ENCODE measurements around the gene FMN1. TPM values are rescaled to one million over a fixed set of nuclear protein-coding genes. Genes with fewer than 3 reads are reported as not detected.

The FMN1 gene
- total RNA-seq, 4 donors from 2014 or later, result 12.6 to 52.2 (median 20.1) TPM

DNA sequence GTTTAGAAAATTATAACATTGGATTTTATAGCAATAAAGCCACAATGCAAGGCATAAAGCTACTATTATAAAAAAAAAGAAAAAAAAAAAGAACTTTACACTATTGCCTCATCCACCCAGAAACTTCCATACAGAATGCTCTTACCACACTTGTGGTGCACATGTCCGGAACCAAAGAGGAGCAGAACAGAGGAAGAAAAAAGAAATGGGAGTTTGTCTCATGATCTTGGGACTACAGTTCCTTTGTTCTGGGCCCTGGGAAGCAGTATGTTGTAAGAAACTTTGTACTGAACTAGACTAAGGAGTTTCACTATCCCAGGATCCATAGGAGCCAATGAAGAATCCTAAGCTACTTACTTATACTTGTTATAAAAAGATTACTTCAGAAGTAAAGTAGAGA is 36.1 kb downstream of the FMN1 start:
- TF ChIP-seq POLR2A (IDR thresholded peaks at IDR 0.05), result no peak
- TF ChIP-seq, protein P1, sequence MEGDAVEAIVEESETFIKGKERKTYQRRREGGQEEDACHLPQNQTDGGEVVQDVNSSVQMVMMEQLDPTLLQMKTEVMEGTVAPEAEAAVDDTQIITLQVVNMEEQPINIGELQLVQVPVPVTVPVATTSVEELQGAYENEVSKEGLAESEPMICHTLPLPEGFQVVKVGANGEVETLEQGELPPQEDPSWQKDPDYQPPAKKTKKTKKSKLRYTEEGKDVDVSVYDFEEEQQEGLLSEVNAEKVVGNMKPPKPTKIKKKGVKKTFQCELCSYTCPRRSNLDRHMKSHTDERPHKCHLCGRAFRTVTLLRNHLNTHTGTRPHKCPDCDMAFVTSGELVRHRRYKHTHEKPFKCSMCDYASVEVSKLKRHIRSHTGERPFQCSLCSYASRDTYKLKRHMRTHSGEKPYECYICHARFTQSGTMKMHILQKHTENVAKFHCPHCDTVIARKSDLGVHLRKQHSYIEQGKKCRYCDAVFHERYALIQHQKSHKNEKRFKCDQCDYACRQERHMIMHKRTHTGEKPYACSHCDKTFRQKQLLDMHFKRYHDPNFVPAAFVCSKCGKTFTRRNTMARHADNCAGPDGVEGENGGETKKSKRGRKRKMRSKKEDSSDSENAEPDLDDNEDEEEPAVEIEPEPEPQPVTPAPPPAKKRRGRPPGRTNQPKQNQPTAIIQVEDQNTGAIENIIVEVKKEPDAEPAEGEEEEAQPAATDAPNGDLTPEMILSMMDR (IDR thresholded peaks at IDR 0.05), result no peak
- intact Hi-C loops (cut with DNase I; ENCODE audit: low total_unique reads), result no loop called here
- no peak overlapping the region for H3K4me3 ChIP-seq (ENCODE audit: low read depth, poor library complexity, severe bottlenecking)
- no peak for DNase-seq (ENCODE audit: low spot score in 2 of 2)
- WGBS, 2 donors, result 68 to 83% methylated on average over 1 of the region's 1 CpG

DNA sequence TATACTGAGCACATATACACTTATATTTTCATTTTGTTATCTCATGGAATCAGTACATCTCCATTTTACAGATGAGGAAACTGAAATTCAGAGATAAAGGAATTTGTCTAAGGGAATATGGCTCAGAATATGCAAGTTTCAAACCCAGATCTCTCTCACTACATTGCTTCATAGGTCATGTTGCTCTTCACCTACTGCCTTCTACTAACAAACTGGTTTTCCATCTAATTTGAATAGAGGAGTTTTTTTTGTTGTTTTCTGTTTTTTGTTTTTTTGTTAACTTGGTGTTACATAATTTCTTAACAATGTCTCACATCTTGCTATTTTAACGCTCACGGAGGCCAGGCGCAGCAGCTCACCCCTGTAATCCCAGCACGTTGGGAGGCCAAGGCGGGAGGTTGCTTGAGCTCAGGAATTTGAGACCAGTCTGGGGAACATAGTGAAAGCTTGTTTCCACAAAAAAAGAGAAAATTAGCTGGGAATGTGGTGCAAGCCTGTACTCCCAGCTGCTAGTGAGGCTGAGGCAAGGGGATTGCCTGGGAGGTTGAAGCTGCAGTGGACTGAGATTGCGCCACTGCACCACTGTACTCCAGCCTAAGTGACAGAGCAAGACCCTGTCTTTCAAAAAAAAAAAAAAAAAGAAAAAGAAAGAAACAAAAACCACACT is 37.0 kb downstream of the FMN1 start:
- 95 to 97% methylated on average over 6 of the region's 6 CpGs for WGBS, 2 donors
- DNase-seq (ENCODE audit: low spot score in 2 of 2), result no peak
- no peak overlapping the region for H3K4me3 ChIP-seq (ENCODE audit: low read depth, poor library complexity, severe bottlenecking)
- intact Hi-C loops (cut with DNase I; ENCODE audit: low total_unique reads), result no loop called here
- TF ChIP-seq POLR2A (IDR thresholded peaks at IDR 0.05), result no peak
- TF ChIP-seq, protein P1 (IDR thresholded peaks at IDR 0.05), result no peak

DNA sequence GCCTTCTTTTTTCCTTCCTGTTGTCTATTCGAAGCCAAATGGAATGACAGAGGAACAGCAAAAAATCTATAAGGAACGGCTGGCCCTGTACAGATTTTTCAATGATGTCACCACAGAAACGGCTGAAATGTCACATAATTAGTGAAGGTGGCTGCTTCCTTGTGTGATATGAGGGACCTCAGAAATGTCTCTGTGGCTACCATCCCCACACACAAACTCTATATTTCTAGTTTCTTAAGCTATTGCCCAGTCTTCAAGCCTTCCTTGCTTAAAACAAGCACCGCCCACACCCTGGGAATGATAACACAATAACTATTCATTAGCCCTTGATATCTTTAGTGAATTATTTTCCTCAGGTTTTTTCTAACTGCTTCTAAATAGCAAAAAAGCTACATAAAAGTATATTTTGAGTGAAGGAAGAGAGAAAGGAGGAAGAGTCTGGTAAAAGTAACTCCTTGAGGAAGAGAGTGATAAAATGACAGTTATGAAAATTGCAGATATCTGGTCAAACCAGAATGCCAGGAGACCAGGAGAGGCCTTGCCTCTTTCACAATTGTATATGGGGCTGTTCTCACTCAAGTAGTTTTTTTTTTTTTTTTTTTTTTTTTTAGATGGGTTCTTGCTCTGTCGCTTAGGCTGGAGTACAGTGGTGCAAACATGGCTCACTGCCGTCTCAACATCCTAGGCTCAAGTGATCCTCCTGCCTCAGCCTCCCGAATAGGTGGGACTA is 38.7 kb downstream of the FMN1 start:
- WGBS, 2 donors, result 87 to 89% methylated on average over 7 of the region's 7 CpGs
- TF ChIP-seq, protein P1 (IDR thresholded peaks at IDR 0.05), result no peak
- TF ChIP-seq POLR2A (IDR thresholded peaks at IDR 0.05), result no peak
- DNase-seq (ENCODE audit: low spot score in 2 of 2), result no peak
- H3K4me3 ChIP-seq (ENCODE audit: low read depth, poor library complexity, severe bottlenecking), result no peak overlapping the region
- intact Hi-C loops (cut with DNase I; ENCODE audit: low total_unique reads), result no loop called here

DNA sequence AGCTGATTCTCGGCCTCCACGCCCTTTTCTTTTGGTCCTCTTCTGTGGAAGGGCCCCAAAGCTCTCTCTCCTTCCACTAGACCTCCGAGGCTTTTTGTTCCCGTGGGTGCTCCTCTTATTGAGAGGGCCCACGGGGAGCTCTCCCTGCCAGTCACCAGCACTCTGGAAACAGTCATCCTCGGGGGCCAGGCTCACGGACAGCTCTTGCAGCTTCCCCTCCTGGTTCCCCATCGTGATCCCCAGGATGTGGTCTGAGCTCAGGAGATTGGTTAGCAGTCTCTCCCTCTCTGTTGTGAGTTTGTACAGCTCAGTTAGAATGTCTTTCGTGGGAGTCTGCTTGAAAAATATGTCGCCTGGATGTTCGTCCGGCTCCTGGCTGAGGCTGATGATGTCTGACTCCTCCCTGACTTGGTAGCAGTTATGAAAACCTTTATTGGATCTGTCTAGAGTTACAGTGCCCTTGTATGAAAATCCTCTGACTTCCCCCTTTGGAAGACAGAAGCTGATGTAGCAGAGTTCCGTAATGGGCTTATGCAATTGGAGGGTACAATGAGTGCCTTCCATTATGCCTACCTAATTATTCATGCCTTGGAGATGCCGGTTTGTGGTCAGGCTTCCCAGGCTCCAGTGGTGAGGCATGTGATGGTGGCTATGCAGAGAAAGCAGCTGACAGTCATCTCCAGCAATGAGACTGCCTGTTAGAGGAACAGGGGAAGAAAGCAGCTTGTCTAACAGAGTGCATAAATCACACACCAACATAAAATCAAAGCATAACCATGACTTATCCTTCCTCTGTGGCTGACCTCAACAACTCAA is 40.0 kb downstream of the FMN1 start:
- TF ChIP-seq POLR2A (IDR thresholded peaks at IDR 0.05), result no peak
- TF ChIP-seq, protein P1 (IDR thresholded peaks at IDR 0.05), result no peak
- intact Hi-C loops (cut with DNase I; ENCODE audit: low total_unique reads), result no loop called here
- DNase-seq (ENCODE audit: low spot score in 2 of 2), result peak; percentile 73 to 87
- WGBS, 2 donors, result 71 to 75% methylated on average over 14 of the region's 14 CpGs
- H3K4me3 ChIP-seq (ENCODE audit: low read depth, poor library complexity, severe bottlenecking), result no peak overlapping the region

DNA sequence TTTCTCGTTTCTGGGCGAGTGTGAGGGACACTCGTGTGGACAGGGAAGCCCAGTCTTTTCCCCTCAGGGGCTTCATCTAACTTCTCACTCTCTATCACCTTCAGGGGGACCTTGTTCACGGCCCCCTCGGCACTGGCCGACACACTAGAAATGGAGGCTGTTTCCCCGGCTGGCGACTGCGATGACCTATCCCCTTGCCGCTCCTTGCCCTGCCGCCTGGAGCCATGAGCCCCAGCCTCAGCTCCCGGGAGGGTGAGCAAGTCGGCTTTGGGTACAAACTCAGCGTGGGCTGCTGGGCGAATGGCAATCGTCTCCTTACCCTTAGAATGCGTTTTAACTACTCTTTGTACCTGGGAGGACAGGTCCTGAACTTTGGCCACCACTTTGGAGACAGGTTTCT is 41.0 kb downstream of the FMN1 start:
- TF ChIP-seq, protein P1 (IDR thresholded peaks at IDR 0.05), result no peak
- WGBS, 2 donors, result 90 to 94% methylated on average over 17 of the region's 17 CpGs
- DNase-seq (ENCODE audit: low spot score in 2 of 2), result no peak
- H3K4me3 ChIP-seq (ENCODE audit: low read depth, poor library complexity, severe bottlenecking), result peak overlapping the region; percentile 2
- intact Hi-C loops (cut with DNase I; ENCODE audit: low total_unique reads), result no loop called here
